Breast epithelium (tissue), 3 donors: ENCODE results near the gene PIGU.

Experiments used
- POLR2A ChIP-seq: fragments of 450-650 bp; IDR thresholded peaks from one replicate; pipeline ENCODE4 v1.6.1; 2016; ENCODE audit warnings: antibody characterized with exemption, mild to moderate bottlenecking, moderate library complexity
- POLR2AphosphoS5 ChIP-seq, 3 donors: sonication (generic); formaldehyde crosslinking; IDR thresholded peaks; one replicate each; pipeline ENCODE4 v1.6.1; 2017; ENCODE audit warnings: antibody characterized with exemption in 3 of 3
- TF ChIP-seq, protein P1 (sequence below), 3 donors: fragments of 450-650 bp; IDR thresholded peaks; one replicate each; pipeline ENCODE4 v1.5.1; 2016 to 2017; ENCODE audit warnings: antibody characterized with exemption in 3 of 3, mild to moderate bottlenecking in 3 of 3, moderate library complexity in 3 of 3

DNA sequence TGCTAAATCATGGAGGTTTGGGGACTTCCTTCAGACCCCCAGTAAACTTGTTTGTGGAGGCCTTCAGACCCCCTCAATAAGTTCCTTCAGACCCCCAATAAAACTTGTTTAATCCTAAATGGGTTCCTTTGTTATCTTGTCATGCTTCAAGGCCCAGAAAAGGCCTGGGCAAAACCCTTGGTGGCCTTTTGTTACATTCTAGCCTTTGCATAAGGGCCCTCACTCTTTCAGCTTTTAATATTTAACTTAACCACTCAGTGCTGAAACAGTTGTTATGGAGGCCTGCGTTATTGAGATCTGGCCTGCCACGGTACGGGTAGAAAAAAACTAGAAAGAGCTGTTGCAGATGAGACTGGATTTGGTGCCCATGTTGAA is 165.0 kb downstream of the PIGU start:
- TF ChIP-seq POLR2AphosphoS5 (IDR thresholded peaks at IDR 0.05) (no peak), POLR2A (no peak)
- TF ChIP-seq, protein P1, sequence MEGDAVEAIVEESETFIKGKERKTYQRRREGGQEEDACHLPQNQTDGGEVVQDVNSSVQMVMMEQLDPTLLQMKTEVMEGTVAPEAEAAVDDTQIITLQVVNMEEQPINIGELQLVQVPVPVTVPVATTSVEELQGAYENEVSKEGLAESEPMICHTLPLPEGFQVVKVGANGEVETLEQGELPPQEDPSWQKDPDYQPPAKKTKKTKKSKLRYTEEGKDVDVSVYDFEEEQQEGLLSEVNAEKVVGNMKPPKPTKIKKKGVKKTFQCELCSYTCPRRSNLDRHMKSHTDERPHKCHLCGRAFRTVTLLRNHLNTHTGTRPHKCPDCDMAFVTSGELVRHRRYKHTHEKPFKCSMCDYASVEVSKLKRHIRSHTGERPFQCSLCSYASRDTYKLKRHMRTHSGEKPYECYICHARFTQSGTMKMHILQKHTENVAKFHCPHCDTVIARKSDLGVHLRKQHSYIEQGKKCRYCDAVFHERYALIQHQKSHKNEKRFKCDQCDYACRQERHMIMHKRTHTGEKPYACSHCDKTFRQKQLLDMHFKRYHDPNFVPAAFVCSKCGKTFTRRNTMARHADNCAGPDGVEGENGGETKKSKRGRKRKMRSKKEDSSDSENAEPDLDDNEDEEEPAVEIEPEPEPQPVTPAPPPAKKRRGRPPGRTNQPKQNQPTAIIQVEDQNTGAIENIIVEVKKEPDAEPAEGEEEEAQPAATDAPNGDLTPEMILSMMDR (IDR thresholded peaks at IDR 0.05): no peak
